HG03520 (cell line): Measurements from ENCODE around the gene PCCA.

Experiments
- ATAC-seq: cut with Tn5 transposase; IDR thresholded peaks from one replicate; pipeline ENCODE4 v1.9.1; 2021; ENCODE audit warnings: mild to moderate bottlenecking, moderate library complexity; ENCODE audit not compliant: unreplicated experiment

PCCA gene

GRCh38 chr13:100397627-100398026, 308.7 kb downstream of the PCCA start:
- ATAC-seq: no peak

GRCh38 chr13:100398360-100398759, 309.5 kb downstream of the PCCA start:
- ATAC-seq: no peak

- no peak for ATAC-seq
Observed at GRCh38 chr13:100399455-100399854, 310.6 kb downstream of the PCCA start.

- ATAC-seq: no peak
Observed at GRCh38 chr13:100403675-100404074, 314.8 kb downstream of the PCCA start.

GRCh38 chr13:100409132-100409531, 320.2 kb downstream of the PCCA start:
- no peak for ATAC-seq

GRCh38 chr13:100423375-100423774, 334.5 kb downstream of the PCCA start:
- ATAC-seq: no peak

- no peak for ATAC-seq
Observed at GRCh38 chr13:100428986-100429385, 340.1 kb downstream of the PCCA start.

- ATAC-seq: no peak
Observed at GRCh38 chr13:100432611-100433010, 343.7 kb downstream of the PCCA start.

- ATAC-seq: peak; percentile 36
Observed at GRCh38 chr13:100433475-100433874, 344.6 kb downstream of the PCCA start.

GRCh38 chr13:100434010-100434763, 345.3 kb downstream of the PCCA start:
- ATAC-seq: peak; percentile 92

- ATAC-seq: no peak
Observed at GRCh38 chr13:100436099-100436498, 347.2 kb downstream of the PCCA start.

- ATAC-seq: no peak
Observed at GRCh38 chr13:100438059-100438788, 349.3 kb downstream of the PCCA start.

GRCh38 chr13:100439247-100439970, 350.5 kb downstream of the PCCA start:
- ATAC-seq: no peak

- ATAC-seq: no peak
Observed at GRCh38 chr13:100440751-100441425, 352.0 kb downstream of the PCCA start.

- ATAC-seq: no peak
Observed at GRCh38 chr13:100442095-100442832, 353.4 kb downstream of the PCCA start.

- ATAC-seq: no peak
Observed at GRCh38 chr13:100443278-100443997, 354.5 kb downstream of the PCCA start.

- ATAC-seq: no peak
Observed at GRCh38 chr13:100443998-100444328, 355.1 kb downstream of the PCCA start.

- no peak for ATAC-seq
Observed at GRCh38 chr13:100447831-100448230, 358.9 kb downstream of the PCCA start.

GRCh38 chr13:100451923-100452322, 363.0 kb downstream of the PCCA start:
- ATAC-seq: no peak

GRCh38 chr13:100454876-100455275, 366.0 kb downstream of the PCCA start:
- ATAC-seq: no peak
